Cortex of kidney (tissue), 1 donor: ENCODE measurements around the gene KRTAP12-3.
"Not testable (repeated sequence)": the region's sequence is repeated elsewhere in the genome, so short reads cannot be mapped to it uniquely, and the experiment has no call there.

Source experiments
- DNase-seq: peaks from one replicate; lab custom pipeline; 2025; lab: John Stamatoyannopoulos, UW

KRTAP12-3 gene

GRCh38 chr21:44650973-44651675, 6.6 kb upstream of the KRTAP12-3 start:
- no peak for DNase-seq

GRCh38 chr21:44653123-44653522, 4.6 kb upstream of the KRTAP12-3 start:
- no peak for DNase-seq

- DNase-seq, result no peak
Observed at GRCh38 chr21:44653656-44654575, 3.8 kb upstream of the KRTAP12-3 start.

GRCh38 chr21:44654576-44655175, 3.1 kb upstream of the KRTAP12-3 start, which contains the start of gene KRTAP12-4:
KRTAP12-4 (minus strand) TSS chr21:44654659; CDS start chr21:44654614, 45 bp downstream.
- DNase-seq, result no peak

GRCh38 chr21:44656868-44657267, 864 bp upstream of the KRTAP12-3 start:
- DNase-seq, result no peak

- DNase-seq, result no peak
Observed at GRCh38 chr21:44658541-44658910, 794 bp downstream of the KRTAP12-3 start.

- no peak for DNase-seq
Observed at GRCh38 chr21:44658913-44659595, 1.3 kb downstream of the KRTAP12-3 start.

GRCh38 chr21:44661567-44661966, 3.8 kb downstream of the KRTAP12-3 start:
- not testable (repeated sequence) for DNase-seq

GRCh38 chr21:44664691-44665090, 7.0 kb downstream of the KRTAP12-3 start:
- no peak for DNase-seq

GRCh38 chr21:44666401-44667320, 8.9 kb downstream of the KRTAP12-3 start, which contains the start of gene KRTAP12-2:
KRTAP12-2 (minus strand) TSS chr21:44666927; CDS start chr21:44666886, 41 bp downstream.
- no peak for DNase-seq

- no peak for DNase-seq
Observed at GRCh38 chr21:44667612-44668011, 9.9 kb downstream of the KRTAP12-3 start.

GRCh38 chr21:44670642-44671432, 13.1 kb downstream of the KRTAP12-3 start:
- DNase-seq, result no peak

- DNase-seq, result no peak
Observed at GRCh38 chr21:44671911-44672310, 14.2 kb downstream of the KRTAP12-3 start.

GRCh38 chr21:44677881-44678280, 20.1 kb downstream of the KRTAP12-3 start:
- no peak for DNase-seq

GRCh38 chr21:44681152-44681551, 23.4 kb downstream of the KRTAP12-3 start:
- no peak for DNase-seq

GRCh38 chr21:44681861-44682579, 24.3 kb downstream of the KRTAP12-3 start, which contains the start of gene KRTAP12-1:
KRTAP12-1 (minus strand) TSS chr21:44682163; CDS start chr21:44682123, 40 bp downstream.
- DNase-seq, result no peak

- DNase-seq, result no peak
Observed at GRCh38 chr21:44682580-44683151, 24.9 kb downstream of the KRTAP12-3 start.

GRCh38 chr21:44684077-44684476, 26.3 kb downstream of the KRTAP12-3 start:
- DNase-seq, result no peak

- no peak for DNase-seq
Observed at GRCh38 chr21:44684483-44684882, 26.8 kb downstream of the KRTAP12-3 start.
